ENCODE measurements around the gene SEC14L5.
"Not testable (repeated sequence)": the region's sequence is repeated elsewhere in the genome, so short reads cannot be mapped to it uniquely, and the experiment has no call there.

SEC14L5 gene

DNA sequence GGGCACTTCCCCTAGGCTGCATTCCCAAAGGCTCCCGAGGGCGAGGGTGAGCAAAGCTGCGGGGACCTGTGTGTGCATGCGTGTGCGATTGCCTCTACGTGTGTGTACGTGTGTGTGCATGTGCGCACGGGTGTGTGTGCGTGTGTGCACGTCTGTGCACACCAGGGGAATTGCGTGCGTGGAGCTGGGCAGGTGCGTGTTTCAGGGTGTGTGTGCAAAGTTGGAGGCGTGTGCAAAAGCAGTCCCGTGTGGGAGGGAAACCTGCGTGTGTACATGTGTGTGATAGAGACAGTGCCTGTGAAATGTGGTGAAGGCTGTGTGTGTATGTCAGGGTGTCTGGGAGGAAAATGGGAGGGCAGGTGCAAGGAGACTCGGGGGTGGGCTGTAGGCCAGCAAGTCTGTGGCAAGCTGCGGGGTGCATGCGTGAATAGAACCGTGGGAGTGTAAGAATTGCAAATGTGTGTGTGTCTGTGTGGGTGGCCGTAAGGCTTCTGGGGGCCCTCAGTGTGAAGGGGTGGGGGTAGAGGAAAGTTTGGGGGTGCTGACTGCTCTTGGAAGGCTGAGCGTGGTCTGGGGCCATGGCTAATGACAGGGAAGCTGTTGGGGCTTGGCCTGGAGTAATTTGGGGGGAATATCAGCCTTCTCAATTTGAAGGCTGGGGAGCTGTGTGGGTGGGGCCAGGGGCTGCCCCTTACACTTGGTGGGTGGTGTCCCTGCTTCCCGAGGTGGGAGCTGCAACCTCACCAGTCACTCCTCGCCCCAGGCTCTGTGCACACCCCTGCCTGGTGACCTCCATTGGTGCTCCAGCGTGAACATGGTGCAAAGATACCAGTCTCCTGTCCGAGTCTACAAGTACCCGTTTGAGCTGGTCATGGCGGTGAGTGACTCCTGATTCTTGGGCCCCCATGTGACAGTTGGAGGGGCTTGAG is 644 bp downstream of the SEC14L5 start:
- DNase-seq = no peak

DNA sequence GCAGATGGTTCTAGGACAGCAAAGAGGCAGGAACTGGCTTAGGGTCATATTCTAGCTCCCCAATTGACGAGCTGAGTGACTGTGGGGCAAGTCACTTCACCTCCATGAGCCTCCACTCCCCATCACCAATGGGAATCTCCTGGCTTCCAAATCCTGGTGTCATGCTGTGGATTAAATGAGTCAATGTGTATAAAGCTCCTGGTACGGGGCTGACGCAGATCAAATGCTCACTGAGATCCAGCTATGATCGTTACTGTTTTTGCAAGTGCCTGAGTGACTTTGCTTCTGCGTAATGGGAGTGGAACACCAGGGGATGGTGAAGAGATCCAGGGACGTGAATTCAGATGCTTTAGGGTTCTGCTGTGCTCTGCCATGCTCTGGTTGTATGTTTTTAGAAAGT is 2.4 kb downstream of the SEC14L5 start:
- DNase-seq = no peak

DNA sequence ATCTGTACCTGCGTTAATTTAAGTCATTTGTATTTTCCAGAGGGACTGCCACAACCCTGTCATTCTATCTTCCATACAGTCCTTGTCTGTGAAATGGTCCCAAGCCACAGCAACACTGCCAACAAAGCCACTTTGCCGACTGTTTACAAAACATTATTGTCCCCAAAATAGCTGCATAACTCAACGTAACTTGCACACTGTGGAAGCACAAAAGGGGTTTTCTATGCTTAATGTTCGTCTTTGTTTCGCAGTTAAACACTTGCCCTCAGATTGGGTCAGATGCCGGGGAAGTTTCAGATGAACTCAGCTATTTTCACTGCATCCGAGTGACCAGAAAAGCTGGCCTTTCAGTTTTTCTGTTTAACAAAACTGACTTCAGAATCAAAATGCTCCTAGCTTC is 4.6 kb downstream of the SEC14L5 start:
- DNase-seq = no peak

DNA sequence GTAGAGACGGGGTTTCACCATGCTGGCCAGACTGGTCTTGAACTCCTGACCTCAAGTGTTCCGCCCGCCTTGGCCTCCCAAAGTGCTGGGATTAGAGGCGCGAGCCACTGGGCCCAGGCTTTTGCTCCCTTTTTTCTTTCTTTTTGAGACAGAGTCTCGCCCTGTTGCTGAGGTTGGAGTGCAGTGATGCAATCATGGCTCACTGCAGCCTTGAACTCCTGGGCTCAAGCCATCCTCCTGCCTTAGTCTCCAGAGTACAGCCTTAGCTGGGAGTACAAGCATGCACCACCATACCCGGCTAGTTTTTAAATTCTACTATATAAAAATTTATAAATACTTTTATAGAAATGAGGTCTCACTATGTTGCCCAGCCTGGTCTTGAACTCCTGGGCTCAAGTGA is 5.4 kb downstream of the SEC14L5 start:
- DNase-seq = not testable (repeated sequence)

DNA sequence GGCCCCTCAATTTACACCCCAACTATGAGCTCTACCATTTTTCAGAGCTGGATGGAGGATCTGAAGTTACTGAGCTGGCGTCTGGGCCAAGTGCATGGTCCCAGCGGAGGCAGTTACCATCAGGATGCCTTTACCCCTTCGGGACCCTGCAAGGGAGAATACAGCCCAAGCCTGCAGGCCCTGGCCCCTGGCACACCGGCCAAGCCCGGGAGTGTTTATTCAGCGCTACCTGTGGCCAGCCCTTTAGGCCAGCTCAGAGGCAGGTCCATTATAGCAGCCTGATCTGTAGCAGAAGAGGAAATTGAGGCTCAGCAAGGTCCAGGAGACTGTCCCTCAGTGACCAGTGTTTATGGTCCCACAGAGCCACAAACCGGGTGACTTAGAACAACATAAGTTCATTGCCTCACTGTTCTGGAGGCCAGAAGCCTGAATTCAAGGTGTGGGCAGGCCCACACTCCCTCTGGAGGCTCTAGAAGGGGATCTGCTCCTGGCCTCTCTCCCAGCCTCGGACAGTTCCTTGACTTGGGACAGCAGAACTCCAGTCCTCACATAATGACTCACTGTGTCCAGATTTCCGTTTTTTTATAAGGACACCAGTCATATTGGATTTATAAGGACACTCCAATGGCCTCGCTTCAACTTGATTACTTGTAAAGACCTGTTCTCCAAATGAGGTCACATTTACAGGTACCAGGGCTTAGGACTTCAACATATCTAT is 8.8 kb downstream of the SEC14L5 start:
- DNase-seq = no peak

DNA sequence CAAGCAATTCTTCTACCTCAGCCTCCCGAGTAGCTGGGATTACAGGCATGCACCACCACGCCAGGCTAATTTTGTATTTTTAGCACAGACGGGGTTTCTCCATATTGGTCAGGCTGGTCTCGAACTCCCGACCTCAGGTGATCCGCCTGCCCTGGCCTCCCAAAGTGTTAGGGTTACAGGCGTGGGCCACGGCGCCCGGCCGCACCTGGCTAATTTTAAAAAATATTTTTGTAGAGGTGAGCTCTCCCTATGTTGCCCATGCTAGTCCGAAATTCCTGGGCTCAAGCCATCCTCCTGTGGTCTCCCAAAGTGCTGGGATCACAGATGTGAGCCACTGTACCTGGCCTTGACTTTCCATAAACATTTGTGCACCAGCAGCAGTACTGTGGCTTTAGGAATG is 10.1 kb downstream of the SEC14L5 start:
- not testable (repeated sequence) for DNase-seq

DNA sequence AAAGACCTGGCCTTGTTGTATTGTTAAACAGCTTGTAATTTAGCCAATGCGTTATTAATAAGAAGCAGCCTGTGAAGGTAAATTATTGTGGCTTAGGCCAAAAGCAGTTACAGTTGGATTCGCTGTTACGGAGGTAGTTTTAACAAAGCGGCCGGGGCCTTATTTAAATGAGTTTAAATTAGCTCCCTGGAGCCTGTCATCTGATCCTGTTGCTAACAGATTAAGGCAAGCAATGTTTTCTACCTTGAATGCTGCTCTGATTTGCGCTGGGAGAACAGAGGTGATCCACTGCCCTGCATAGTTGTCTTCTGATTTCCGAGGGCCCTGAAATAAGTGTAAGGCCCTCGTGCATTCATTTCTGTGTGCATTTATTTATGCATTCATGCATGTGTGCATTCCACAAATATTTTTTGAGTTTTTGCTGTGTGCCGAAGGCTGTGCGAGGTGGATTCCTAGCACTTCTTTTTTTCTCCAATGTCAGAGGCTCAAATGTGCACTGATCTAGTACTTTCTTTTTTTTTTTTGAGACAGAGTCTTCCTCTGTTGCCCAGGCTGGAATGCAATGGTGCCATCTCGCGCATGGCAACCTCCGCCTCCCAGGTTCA is 10.9 kb downstream of the SEC14L5 start:
- DNase-seq = no peak

DNA sequence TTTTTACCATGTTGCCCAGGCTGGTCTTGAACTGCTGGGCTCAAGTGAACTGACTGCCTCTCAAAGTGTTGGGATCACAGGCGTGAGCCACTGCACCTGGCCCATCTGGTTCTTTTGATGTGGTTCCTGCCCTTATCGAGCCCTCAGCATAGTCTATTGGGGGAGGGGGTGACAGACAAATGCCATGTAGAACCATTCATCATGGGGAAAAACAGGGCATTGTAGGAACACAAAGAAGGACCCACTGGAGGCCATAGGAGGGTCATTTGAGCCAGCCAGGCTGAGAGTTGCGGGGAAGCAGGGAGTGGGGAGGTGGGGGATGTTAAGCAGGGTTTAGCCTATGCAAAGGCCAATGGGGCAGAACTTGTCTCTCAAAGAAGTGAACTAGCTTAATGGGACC is 11.9 kb downstream of the SEC14L5 start:
- no peak for DNase-seq

DNA sequence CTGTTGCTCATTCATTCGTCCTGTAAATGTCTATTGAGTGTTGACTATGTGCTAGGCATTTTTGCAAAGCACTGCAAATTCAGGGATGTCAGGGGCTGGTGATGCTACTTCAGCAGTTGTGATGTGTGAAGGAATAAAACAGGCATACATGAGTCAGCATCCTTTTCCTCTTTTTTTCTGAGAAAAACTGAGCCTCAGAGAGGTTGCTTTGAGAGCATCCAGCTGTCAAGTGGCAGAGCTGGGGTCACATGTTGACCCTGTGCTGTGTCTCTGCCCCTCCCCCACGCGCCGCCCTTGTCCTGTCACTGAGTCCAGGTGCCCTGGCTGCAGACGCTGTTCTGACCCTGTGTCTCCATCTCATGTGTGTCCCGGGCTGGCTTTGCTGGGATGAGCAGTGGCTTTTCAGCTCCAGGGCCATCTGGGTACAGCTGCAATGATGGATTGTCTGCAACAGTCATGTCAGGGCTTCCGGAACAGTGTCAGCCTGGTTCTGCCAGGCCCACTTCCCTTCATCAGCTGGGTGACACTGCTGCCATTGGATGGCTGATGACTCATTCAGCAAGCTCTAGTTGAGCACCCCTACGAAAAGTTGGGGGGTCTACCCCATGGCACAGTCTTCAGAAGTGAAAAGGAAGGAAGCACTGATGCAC is 14.9 kb downstream of the SEC14L5 start:
- no peak for DNase-seq

DNA sequence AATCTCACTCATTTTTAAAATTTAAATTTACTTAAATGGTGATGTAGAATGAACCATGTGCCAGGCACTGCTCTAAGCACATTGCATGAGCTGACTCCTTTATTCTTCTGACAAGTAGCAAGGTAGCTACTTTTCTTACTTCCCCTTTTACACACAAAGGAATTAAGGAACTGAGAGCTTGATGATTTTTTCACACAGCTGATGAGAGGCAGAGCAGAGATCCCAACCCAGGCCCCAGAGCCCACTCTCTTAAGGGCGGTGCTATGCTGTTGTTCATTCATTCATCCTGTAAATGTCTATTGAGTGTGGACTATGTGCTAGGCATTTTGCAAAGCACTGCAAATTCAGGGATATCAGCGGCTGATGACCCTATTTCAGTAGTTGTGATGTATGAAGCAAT is 17.9 kb downstream of the SEC14L5 start:
- no peak for DNase-seq

DNA sequence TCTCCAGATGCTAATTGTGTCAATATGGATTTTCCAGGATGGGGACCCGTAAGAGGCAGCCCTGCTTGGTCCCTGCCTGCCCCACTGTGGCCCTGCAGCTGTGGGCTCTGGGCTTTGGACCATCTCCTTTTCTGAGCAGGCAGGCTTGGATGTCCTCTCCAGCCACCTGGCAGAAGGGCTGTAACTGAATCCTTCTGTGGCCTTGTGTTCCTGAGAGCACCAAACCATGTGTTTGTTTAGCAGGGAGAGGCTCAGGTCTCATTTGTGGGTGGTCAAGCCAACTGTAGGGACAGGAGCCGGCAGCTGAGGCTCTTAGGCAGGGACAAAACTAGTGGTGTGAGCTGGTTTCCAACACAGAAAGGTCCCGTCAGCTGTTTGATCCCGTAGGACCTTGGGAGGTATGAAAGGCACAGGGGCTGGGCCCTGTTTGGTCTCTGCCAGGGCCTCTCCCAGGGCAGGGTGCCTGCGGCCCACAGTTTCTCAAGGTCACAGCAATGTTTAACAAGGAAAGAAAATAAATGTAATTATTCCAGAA is 18.5 kb downstream of the SEC14L5 start:
- no peak for DNase-seq

DNA sequence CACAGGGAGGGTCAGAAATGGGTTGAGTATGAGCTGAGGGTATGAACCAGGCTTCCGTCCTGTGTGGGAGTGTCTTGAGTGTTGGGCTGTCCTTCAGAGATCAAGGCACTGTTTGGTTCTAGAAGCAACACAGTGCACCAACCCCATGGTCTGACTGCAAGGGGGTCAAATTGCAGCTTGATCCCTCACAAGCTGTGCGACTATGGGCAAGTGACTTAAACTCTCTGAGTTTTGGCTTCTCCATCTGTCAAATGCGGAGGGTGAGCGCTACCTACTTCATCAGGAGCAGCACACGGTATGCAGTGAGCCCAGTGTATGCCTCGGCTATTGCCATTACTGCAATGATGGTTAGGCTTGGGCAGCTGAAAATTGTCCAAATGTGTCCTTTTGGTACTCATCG is 21.0 kb downstream of the SEC14L5 start:
- DNase-seq = no peak

DNA sequence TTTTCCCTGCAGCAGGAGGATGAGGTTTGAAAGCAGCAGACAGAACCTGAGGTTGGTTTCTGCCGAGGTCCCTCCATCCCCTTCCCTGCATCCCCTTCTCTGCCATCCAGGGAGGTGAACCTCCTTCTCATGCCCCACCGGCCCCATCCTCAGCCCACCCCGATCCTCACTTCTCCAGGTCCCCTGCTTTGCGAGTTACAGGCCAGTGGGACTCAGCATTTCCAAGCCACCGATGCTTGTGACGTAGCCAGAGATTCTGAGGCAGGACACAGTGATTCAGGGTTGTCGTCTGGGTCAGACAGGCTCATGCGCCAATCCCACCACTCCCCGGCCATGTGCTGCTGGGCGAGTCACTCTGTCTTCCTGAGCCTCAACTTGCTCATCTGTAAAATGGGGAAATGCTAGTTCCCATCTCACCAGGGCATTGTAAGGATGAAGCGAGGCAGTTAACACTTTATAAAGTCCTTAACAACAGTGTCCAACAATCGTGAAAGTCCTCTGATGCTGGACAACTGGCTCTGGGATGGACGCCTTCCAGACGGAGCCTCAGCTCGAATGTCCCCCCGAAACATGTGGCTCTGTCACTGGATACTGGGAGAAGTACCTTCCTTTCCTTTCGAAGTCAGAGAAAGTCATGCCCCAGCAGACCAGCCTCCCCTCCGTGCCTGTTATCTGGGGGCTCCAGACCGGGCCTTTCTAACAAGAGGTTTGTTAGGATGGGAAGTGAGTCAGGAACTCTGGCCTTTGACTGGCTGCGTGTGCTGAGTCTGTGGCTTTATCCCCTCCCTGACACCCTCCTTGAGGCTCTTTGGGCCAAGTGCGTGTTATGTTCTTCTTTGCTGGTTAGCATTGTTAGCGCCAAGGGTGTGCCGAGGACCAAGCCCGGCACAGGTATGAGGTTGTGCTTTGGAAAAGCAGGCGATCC is 21.9 kb downstream of the SEC14L5 start:
- no peak for DNase-seq

DNA sequence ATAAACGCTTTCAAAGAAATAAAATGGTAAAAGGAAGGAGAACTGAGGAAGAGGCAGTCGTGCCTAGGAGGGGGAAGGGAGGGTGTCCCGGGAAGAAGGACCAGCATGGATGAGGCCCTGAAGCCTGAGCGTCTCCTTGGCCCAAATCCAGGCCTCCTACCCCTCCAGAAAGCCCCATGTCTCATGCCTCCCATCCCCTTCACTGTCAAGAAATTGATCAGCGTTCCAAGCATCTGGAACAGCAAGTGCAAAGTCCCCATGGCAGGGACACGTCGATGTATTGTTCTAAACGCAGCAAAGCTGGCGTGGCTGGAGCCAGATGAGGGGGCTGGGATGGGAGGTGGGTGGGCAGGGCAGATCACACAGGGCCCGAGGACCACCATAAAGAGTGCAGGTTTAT is 22.6 kb downstream of the SEC14L5 start:
- DNase-seq = no peak

DNA sequence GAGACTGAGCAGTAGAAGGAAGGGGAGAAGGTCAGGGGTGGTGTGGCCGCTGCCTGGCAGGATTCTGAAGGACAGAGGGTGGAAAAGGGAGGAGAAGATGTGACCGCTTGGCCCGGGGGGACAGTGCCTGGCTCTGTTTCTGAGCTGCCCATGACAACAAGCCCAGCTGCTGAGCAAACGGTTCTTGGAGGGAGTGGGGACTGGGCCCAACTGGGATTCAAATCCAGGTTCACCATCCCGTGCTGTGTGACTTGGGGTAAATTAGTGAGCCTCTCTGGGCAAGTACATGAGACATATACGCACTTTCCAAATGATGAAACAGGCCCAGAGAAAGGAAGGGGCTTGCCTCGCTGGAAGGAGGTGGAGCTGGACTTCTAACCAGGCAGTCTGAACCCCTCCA is 23.3 kb downstream of the SEC14L5 start:
- no peak for DNase-seq

DNA sequence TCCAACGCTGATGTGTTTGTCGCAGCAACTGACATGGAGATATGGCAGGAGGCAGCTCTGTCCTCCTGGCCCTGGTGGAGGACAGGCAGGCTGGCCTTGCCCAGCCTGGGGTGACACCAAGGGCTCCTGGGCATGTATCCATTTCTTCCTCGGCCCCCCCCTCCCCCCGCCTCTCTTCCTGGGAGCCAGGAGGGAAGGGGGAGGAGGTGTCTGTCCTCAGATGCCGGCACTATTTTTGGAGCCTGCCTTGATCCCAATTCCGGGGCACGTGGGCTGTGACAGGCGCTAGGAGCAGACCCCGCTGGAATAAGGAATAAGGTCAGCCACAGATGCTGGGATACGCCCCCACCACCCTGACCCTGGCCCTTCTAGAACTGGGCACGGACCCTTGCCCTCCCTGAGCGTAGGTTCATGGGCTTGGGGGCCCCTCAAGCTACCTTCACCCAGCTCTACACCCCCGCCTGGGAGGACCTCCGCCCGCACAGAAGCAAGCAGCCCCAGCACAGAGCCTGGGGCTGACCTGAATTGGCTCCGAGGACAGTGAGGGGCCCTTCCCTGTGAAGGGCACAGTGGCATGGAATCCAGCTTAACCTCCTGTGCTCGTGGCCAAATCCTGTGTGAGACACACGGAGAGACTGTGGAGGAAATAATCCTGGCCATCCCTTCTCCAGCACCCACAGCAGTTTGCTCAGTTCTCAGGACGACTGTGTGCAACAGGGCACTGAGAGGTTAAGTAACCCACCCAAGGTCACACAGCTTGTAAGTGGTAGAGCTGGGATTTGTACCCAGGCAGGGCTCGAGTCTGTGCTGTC is 24.1 kb downstream of the SEC14L5 start:
- no peak for DNase-seq

DNA sequence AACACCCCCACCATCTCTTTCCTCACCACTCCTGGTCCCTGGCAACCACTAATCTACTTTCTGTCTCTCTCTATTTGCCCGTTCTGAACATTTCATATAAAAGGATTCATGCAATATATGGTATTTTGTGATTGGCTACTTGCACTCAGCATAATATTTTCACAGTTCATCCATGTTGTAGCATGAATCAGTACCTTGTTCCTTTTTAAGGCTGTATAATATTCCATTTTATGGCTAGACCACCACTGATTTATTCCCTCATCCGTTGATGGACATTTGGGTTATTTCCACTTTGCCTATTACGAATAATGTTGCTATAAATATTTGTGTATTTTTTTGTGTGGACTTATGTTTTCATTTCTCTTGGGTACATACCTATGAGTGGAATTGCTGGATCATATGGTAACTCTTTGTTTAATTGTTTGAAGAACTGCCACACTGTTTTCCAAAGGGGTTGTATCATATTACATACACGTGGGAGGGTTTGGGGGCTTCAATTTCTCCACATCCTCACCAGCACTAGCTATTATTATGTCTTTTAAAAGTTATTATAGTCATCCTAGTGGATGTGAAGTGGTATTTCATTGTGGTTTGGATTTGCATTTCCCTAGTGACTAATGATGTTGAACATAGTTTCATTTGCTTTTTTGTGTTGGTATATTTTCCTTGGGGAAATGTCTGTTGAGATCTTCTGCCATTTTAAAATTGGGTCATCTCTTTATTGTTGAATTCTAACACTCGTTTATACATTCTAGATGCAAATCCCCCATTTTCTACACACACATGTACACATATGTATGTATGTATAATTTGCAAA is 26.3 kb downstream of the SEC14L5 start:
- no peak for DNase-seq

DNA sequence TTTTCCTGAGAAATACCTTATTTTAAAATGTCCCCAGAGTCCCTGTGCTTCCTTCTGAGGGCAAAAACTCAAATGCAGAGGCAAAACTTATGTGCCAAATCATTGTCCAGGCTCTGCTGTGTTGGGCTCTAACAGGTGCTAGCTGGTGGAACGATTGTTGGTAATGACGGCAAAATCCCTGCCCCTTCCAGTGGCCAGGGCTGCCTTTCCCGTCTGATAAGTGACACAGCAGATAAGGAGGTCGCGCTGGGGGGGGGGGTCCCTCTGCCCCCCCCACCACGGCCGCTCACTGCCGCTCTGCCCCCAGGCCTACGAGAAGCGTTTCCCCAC is 29.1 kb downstream of the SEC14L5 start:
- no peak for DNase-seq

DNA sequence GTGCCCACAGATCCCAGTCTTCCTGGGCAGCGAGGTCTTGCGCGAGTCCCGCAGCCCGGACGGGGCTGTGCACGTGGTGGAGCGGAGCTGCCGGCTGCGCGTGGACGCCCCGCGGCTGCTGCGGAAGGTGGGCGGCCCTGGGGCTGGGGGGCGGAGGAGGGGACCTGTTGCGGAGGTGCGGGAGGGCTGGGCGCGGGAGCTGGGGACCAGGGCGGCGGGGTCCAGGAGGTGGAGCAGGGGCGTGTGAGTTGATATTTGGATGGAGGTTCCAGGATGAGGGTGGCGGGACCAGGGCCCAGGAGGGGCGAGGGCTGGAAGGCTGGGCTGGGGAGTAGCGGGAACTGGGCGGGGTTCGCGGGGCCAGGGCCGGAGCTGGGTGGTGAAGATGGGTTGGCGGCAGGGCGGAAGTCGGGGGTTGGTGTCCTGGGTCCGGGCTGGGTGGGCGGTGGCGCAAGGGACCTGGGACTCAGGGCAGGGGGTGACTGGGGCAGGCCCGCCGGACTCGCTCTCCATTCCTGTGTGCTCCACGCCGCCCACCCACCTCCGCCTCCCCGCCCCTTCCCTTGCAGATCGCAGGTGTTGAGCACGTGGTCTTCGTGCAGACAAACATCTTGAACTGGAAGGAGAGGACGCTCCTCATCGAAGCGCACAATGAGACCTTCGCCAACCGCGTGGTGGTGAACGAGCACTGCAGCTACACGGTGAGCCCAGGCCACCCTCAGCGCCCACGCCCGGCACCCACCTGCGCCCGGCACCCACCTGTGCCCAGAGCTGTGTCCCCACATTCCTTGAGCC is 29.6 kb downstream of the SEC14L5 start:
- DNase-seq = no peak
